ENCODE data around the gene F10.

The F10 gene

DNA sequence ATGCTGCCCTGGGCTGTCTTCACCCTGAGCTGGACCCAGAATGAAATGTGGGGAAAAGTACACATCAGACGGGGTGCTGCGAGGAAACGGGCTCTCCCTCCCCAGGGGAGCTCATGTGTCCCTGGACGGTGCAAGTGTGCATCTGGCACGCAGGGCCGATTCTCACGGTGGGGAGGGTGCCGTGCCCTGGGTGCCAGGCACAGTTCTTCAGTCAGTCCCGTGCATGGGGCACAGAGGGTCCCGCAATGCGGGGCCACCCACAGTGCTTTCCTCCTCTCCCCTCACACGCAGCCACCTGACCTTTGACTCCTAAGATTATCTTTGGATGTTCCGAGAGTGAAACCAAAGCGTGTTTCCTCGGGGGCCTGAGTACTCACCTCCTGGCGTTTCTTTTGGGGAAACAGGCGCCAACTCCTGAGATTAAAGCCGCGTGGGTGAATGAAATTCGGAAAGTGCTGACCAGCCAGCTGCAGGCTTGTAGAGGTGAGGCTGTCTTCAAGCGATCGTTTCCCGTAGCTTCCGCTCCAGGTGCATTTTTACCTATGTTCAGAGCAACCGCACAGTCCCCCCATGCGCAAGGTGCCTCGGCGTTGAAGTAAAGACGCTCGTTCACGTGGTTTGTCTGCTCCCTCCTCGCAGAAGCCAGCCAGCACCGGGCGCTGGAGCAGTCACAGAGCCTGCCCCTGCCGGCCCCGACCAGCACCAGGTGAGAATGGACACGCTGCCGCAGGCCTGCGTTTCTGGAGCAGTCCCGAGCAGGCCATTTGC lies 34.5 kb upstream of the F10 start:
- H3K27ac ChIP-seq (ENCODE audit: low read depth, low read length), result no peak overlapping the region
- no peaks in the 10 kb centered on the region for H3K79me2 ChIP-seq (ENCODE audit: control insufficient read depth, insufficient read depth, low read length, unreplicated experiment)
- no peak overlapping the region for H2AFZ ChIP-seq (ENCODE audit: low read length, unreplicated experiment)
- no peaks in the 10 kb centered on the region for H3K36me3 ChIP-seq (ENCODE audit: insufficient read depth, low read length)
- no peaks in the 10 kb centered on the region for H3K27me3 ChIP-seq (ENCODE audit: insufficient read depth, low read length)
- H3K4me1 ChIP-seq (ENCODE audit: control insufficient read depth, insufficient read depth, low read length, unreplicated experiment), result no peaks in the 10 kb centered on the region
- H3K4me3 ChIP-seq (ENCODE audit: low read depth, low read length), result no peak overlapping the region

- Histone ChIP-seq H3K27me3 (ENCODE audit: insufficient read depth, low read length) (0 out of 2 replicates have a peak, but pooled peaks cover 5% of the 10 kb centered on the region), H3K4me3 (ENCODE audit: low read depth, low read length) (no peak overlapping the region), H3K27ac (ENCODE audit: low read depth, low read length) (no peak overlapping the region), H3K79me2 (ENCODE audit: control insufficient read depth, insufficient read depth, low read length, unreplicated experiment) (no peaks in the 10 kb centered on the region), H3K4me1 (ENCODE audit: control insufficient read depth, insufficient read depth, low read length, unreplicated experiment) (no peaks in the 10 kb centered on the region), H2AFZ (ENCODE audit: low read length, unreplicated experiment) (no peak overlapping the region), H3K36me3 (ENCODE audit: insufficient read depth, low read length) (no peaks in the 10 kb centered on the region)
Observed at GRCh38 chr13:113088691-113089020, 33.9 kb upstream of the F10 start.

DNA sequence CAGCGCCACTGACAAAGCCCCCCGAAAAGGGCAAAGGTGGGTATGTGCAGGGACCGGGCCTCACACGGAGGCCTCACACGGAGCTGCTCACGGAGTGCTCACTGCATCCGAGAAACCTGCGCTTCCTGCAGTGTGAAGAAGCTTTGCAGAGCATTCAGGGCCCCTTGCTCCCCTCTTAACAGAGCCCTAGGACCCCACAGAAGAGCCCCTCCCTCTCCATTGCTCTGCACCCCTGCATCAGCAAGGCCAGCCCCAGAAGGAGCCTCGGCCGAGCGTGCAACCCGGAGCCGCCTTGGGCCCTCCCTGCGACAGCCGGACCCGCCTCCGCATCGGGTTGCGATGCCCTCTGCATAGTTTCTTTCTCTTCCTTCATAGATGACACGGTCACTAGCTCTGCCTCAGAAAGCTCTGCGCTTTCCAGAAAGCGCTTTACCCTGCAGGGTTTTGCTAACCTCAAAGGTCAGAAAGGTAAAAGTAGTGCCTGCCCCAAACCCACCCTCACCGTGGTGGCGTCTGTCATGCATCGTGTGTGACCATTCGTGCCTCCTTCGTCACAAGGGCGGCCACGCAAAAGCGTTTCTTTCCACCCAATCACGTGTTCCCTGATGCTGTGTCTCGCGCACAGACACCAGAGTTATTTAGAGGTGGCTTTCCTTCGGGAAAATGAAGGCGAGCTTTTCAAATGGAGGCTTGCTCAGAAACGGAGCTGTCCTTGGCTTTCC lies 32.7 kb upstream of the F10 start:
- no peaks in the 10 kb centered on the region for H3K36me3 ChIP-seq (ENCODE audit: insufficient read depth, low read length)
- no peak overlapping the region for H2AFZ ChIP-seq (ENCODE audit: low read length, unreplicated experiment)
- H3K4me1 ChIP-seq (ENCODE audit: control insufficient read depth, insufficient read depth, low read length, unreplicated experiment), result no peaks in the 10 kb centered on the region
- no peak overlapping the region for H3K4me3 ChIP-seq (ENCODE audit: low read depth, low read length)
- H3K79me2 ChIP-seq (ENCODE audit: control insufficient read depth, insufficient read depth, low read length, unreplicated experiment), result no peaks in the 10 kb centered on the region
- H3K27ac ChIP-seq (ENCODE audit: low read depth, low read length), result no peak overlapping the region
- H3K27me3 ChIP-seq (ENCODE audit: insufficient read depth, low read length), result peaks cover 17% of the 10 kb centered on the region

DNA sequence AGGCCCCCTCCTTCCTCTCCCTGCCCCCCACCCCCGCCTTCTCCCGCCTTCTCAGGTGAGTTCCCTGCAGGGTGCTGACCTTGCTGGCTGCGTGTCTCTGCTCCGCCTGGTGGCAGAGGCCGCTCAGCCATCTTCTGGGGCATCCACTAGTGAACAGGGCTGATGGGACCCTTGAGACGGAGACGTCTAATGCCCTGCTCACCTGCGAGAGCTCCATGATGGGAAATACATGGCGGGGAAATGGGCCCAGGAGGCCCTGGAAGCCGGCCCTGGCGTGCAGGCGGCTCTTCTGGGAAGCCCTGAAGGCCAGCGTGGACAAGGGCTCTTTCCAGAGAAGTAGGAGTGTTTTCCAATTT lies 32.2 kb upstream of the F10 start:
- no peak overlapping the region for H3K4me3 ChIP-seq (ENCODE audit: low read depth, low read length)
- H2AFZ ChIP-seq (ENCODE audit: low read length, unreplicated experiment), result no peak overlapping the region
- H3K36me3 ChIP-seq (ENCODE audit: insufficient read depth, low read length), result no peaks in the 10 kb centered on the region
- H3K79me2 ChIP-seq (ENCODE audit: control insufficient read depth, insufficient read depth, low read length, unreplicated experiment), result no peaks in the 10 kb centered on the region
- H3K27ac ChIP-seq (ENCODE audit: low read depth, low read length), result no peak overlapping the region
- H3K27me3 ChIP-seq (ENCODE audit: insufficient read depth, low read length), result peaks cover 20% of the 10 kb centered on the region
- no peaks in the 10 kb centered on the region for H3K4me1 ChIP-seq (ENCODE audit: control insufficient read depth, insufficient read depth, low read length, unreplicated experiment)

- H3K4me3 ChIP-seq (ENCODE audit: low read depth, low read length), result no peak overlapping the region
- H3K36me3 ChIP-seq (ENCODE audit: insufficient read depth, low read length), result no peaks in the 10 kb centered on the region
- no peaks in the 10 kb centered on the region for H3K4me1 ChIP-seq (ENCODE audit: control insufficient read depth, insufficient read depth, low read length, unreplicated experiment)
- peaks cover 20% of the 10 kb centered on the region for H3K27me3 ChIP-seq (ENCODE audit: insufficient read depth, low read length)
- no peak overlapping the region for H3K27ac ChIP-seq (ENCODE audit: low read depth, low read length)
- no peak overlapping the region for H2AFZ ChIP-seq (ENCODE audit: low read length, unreplicated experiment)
- no peaks in the 10 kb centered on the region for H3K79me2 ChIP-seq (ENCODE audit: control insufficient read depth, insufficient read depth, low read length, unreplicated experiment)
Observed at GRCh38 chr13:113090806-113091205, 31.8 kb upstream of the F10 start.

DNA sequence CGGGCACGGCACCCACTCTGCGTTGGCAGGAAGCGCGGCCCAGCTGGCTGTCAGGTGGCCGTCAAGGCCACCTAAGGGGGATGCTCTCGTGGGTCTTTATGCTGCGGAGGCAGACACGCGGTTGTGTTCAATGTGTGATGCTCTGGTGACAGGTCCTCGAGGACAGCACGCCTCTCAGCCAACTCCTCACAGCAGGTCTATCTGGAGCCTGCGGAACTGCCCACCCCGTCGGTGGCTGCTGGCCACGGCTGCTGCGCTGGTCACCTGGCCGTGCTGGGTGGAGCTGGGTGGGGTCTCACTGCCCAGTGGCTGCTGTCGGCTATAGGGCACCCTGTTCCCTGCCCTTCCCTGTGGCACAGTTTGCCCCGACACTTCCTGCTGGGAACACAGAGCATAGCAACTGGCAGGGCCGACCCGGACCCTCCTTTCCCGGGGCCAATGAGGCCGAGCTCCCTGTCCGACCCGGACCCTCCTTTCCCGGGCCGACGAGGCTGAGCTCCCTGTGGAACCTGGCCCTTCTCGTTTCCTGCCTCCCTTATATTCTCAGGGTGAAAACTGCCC lies 31.3 kb upstream of the F10 start:
- Histone ChIP-seq H2AFZ (ENCODE audit: low read length, unreplicated experiment) (no peak overlapping the region), H3K27ac (ENCODE audit: low read depth, low read length) (no peak overlapping the region), H3K4me1 (ENCODE audit: control insufficient read depth, insufficient read depth, low read length, unreplicated experiment) (no peaks in the 10 kb centered on the region), H3K36me3 (ENCODE audit: insufficient read depth, low read length) (no peaks in the 10 kb centered on the region), H3K79me2 (ENCODE audit: control insufficient read depth, insufficient read depth, low read length, unreplicated experiment) (no peaks in the 10 kb centered on the region), H3K4me3 (ENCODE audit: low read depth, low read length) (no peak overlapping the region), H3K27me3 (ENCODE audit: insufficient read depth, low read length) (peaks cover 20% of the 10 kb centered on the region)

DNA sequence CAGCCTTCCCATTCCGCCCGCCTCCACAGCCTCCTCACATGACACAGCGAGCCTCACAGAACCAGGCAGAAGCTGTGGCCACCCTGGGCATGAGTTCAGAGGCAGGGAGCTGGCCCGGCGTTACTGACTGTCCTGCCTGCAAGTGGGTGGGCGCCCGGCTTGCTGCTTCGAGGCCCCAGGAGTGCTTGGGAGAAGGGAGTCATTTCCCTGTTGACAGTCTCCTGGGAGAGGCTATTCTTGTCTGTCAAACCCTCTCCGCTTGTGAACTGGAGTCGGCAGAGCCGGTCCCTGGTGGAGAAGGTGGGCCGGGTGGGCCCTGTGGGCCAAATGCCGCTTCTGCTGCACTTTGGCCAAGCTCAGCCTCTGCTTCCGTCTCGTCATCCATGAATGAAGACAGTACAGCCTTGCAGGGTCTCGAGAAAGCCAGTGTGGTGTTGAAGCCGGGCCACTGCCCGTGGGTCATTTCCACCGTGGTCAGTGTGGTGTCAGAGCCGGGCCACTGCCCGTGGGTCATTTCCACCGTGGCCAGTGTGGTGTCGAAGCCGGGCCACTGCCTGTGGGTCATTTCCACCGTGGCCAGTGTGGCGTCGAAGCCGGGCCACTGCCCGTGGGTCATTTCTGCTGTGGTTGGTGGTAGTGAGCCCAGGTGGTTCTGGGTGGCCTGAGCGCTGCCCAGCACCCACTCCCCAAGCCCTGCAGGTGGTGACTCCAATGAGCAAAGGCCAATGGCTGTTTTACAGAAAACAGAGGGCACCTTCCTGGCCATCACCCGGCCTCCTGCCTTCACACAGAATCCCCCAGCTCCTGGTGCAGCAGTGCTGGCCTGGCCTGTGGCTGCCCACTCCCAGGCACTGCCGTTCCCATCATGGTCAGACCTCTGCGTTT lies 30.5 kb upstream of the F10 start:
- Histone ChIP-seq H3K36me3 (ENCODE audit: insufficient read depth, low read length) (no peaks in the 10 kb centered on the region), H3K4me3 (ENCODE audit: low read depth, low read length) (no peak overlapping the region), H3K27ac (ENCODE audit: low read depth, low read length) (no peak overlapping the region), H3K4me1 (ENCODE audit: control insufficient read depth, insufficient read depth, low read length, unreplicated experiment) (no peaks in the 10 kb centered on the region), H2AFZ (ENCODE audit: low read length, unreplicated experiment) (no peak overlapping the region), H3K79me2 (ENCODE audit: control insufficient read depth, insufficient read depth, low read length, unreplicated experiment) (no peaks in the 10 kb centered on the region), H3K27me3 (ENCODE audit: insufficient read depth, low read length) (peaks cover 20% of the 10 kb centered on the region)

DNA sequence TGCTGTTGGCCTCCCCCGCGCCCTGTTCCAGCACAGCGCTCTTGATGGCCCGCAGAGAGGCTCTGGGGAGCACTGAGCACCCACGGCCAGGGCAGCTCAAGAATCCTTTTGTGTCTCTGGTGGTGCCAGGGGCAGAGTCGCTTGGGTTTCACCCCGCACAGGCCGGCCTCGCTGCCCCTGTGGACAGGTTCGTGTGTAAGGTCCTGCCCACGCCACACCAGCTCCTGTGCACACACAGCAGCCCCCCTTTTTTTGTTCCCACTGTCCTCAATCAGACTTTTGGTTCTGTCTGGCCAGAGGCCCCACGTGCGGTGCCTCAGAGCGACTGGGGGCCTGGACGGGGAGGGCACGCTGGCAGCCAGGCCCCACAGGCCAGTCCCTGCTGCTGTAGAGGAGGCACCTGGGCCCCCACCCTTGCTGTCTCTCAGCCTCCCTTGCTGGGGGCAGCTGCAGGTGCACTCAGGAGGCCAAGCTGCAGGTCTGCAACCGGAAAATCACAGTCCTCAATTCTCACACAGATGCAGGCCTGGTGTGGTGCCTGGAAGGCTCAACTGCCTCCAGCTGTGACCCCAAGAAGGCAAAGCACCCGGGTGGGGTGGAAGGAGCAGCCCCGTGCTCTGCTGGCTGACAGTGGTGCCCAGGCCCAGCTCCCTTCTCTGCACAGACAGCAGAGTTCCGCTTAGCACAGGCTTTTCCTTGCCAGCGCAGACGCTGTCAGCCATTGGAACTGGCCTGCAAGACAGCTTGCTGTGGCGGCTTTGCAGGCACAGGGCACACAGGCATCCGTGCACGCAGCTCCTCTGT lies 29.6 kb upstream of the F10 start:
- Histone ChIP-seq H3K27me3 (ENCODE audit: insufficient read depth, low read length) (peaks cover 24% of the 10 kb centered on the region), H3K4me3 (ENCODE audit: low read depth, low read length) (no peak overlapping the region), H3K79me2 (ENCODE audit: control insufficient read depth, insufficient read depth, low read length, unreplicated experiment) (no peaks in the 10 kb centered on the region), H3K27ac (ENCODE audit: low read depth, low read length) (no peak overlapping the region), H3K36me3 (ENCODE audit: insufficient read depth, low read length) (no peaks in the 10 kb centered on the region), H2AFZ (ENCODE audit: low read length, unreplicated experiment) (no peak overlapping the region), H3K4me1 (ENCODE audit: control insufficient read depth, insufficient read depth, low read length, unreplicated experiment) (no peaks in the 10 kb centered on the region)

DNA sequence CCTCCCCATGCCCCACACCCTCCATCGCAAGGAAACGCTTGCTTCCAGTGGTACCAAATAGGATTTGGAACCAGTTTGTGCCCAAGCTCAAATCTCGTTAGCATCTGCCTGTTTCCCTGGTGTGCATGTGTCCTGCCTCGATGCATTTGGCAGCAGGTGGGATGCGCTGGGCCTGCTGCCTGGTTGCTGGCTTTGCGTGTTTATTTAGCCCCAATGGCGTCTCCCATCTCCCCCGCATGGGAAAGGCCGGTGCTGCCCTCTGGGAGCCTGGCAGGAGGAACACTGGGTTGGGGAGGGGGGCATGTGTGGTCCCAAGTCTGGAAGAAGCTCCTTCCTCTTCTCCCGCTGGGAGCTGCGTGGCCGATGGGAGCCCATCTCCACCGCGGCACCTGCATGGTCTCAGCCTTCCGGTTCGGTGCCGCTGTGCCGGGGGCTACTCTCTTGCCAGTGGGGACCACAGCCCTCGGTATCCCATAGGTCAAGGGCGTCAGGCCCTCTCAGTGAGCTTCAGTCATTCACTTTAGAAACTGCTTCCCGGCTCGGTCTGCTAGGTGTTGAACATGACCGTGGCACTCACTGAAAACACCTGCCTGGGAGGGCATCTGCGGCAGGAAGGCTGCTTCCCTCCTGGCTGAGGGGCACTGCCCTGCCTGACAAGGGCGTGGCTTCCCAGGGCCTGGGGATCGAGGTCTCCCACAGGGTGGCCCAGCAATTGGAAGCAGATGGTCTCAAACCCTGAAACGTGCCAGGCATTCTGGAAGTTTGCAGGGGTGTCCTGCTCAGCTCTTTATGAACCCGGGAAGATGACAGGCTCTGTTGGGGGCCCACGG lies 28.8 kb upstream of the F10 start:
- Histone ChIP-seq H3K4me1 (ENCODE audit: control insufficient read depth, insufficient read depth, low read length, unreplicated experiment) (no peaks in the 10 kb centered on the region), H3K27me3 (ENCODE audit: insufficient read depth, low read length) (peaks cover 32% of the 10 kb centered on the region), H3K4me3 (ENCODE audit: low read depth, low read length) (no peak overlapping the region), H3K79me2 (ENCODE audit: control insufficient read depth, insufficient read depth, low read length, unreplicated experiment) (no peaks in the 10 kb centered on the region), H2AFZ (ENCODE audit: low read length, unreplicated experiment) (no peak overlapping the region), H3K27ac (ENCODE audit: low read depth, low read length) (no peak overlapping the region), H3K36me3 (ENCODE audit: insufficient read depth, low read length) (no peaks in the 10 kb centered on the region)
